ENCODE measurements around the gene H2BK1. TPM values are rescaled to one million over a fixed set of nuclear protein-coding genes. Genes with fewer than 3 reads are reported as not detected.
A peak's percentile ranks its signal among the peaks of the same experiment; 100 is the strongest.

Gene H2BK1
- total RNA-seq, 8 experiments from 2014 or later = 0.96 TPM; not detected in 7

GRCh38 chr7:151174246-151175046, 35.8 kb downstream of the H2BK1 start:
- 0 to 93% (median 53%) methylated on average over 1 to 15 of the region's 77 CpGs; no CpG with 5 or more reads in 7 of the 10 experiments for WGBS, 10 experiments
- Histone ChIP-seq H3K4me3 (no peak overlapping the region), H3K27ac (no peak overlapping the region), H3K4me1 (replicated peaks in 1 of 2) (no peaks in the 10 kb centered on the region)
- in situ Hi-C loops (cut with MboI; ENCODE audit: low pct_unique_long_range_greater_than_20kb in 2 of 9, low sequenced_read_pairs in 9 of 9, unreplicated experiment in 9 of 9) = loop anchor here in 1 of 9 experiments (10.0 kb wide), 1 partner anchor 50 kb away; no protein-coding TSS in a partner anchor
- peak in 2 of 8 experiments; percentile 33 to 54 for ATAC-seq (replicated peaks in 6 of 8)

GRCh38 chr7:151173386-151174245, 36.7 kb downstream of the H2BK1 start:
- ATAC-seq (replicated peaks in 6 of 8) = no peak
- Histone ChIP-seq H3K27ac (no peak overlapping the region), H3K4me3 (no peak overlapping the region), H3K4me1 (replicated peaks in 1 of 2) (no peaks in the 10 kb centered on the region)
- 0 to 100% (median 83%) methylated on average over 1 to 8 of the region's 43 CpGs; no CpG with 5 or more reads in 4 of the 10 experiments for WGBS, 10 experiments
- in situ Hi-C loops (cut with MboI; ENCODE audit: low pct_unique_long_range_greater_than_20kb in 2 of 9, low sequenced_read_pairs in 9 of 9, unreplicated experiment in 9 of 9) = loop anchor here in 1 of 9 experiments (10.0 kb wide), 1 partner anchor 49 kb away; no protein-coding TSS in a partner anchor

GRCh38 chr7:151172273-151173141, 37.8 kb downstream of the H2BK1 start:
- no peaks in the 10 kb centered on the region for H3K4me1 ChIP-seq (replicated peaks in 1 of 2)
- in situ Hi-C loops (cut with MboI; ENCODE audit: low pct_unique_long_range_greater_than_20kb in 2 of 9, low sequenced_read_pairs in 9 of 9, unreplicated experiment in 9 of 9) = loop anchor here in 1 of 9 experiments (10.0 kb wide), 1 partner anchor 48 kb away; no protein-coding TSS in a partner anchor

GRCh38 chr7:151168787-151169162, 41.5 kb downstream of the H2BK1 start:
- ATAC-seq (replicated peaks in 6 of 8) = no peak
- Histone ChIP-seq H3K4me1 (replicated peaks in 1 of 2) (peaks cover 4 to 5% of the 10 kb centered on the region in 2 donors), H3K27ac (no peak overlapping the region), H3K4me3 (no peak overlapping the region)
- WGBS, 10 experiments = 7 to 35% (median 26%) methylated on average over 1 to 9 of the region's 10 CpGs; no CpG with 5 or more reads in 2 of the 10 experiments
- in situ Hi-C loops (cut with MboI; ENCODE audit: low pct_unique_long_range_greater_than_20kb in 2 of 9, low sequenced_read_pairs in 9 of 9, unreplicated experiment in 9 of 9) = no loop called here

More at GRCh38 chr7:151172273-151173141, 37.8 kb downstream of the H2BK1 start:
- peak; percentile 11 to 81 (median 48) for ATAC-seq (replicated peaks in 6 of 8)
- Histone ChIP-seq H3K4me3 (no peak overlapping the region), H3K27ac (no peak overlapping the region)
- WGBS, 10 experiments = 0 to 100% (median 31%) methylated on average over 1 to 20 of the region's 42 CpGs; no CpG with 5 or more reads in 2 of the 10 experiments

DNA sequence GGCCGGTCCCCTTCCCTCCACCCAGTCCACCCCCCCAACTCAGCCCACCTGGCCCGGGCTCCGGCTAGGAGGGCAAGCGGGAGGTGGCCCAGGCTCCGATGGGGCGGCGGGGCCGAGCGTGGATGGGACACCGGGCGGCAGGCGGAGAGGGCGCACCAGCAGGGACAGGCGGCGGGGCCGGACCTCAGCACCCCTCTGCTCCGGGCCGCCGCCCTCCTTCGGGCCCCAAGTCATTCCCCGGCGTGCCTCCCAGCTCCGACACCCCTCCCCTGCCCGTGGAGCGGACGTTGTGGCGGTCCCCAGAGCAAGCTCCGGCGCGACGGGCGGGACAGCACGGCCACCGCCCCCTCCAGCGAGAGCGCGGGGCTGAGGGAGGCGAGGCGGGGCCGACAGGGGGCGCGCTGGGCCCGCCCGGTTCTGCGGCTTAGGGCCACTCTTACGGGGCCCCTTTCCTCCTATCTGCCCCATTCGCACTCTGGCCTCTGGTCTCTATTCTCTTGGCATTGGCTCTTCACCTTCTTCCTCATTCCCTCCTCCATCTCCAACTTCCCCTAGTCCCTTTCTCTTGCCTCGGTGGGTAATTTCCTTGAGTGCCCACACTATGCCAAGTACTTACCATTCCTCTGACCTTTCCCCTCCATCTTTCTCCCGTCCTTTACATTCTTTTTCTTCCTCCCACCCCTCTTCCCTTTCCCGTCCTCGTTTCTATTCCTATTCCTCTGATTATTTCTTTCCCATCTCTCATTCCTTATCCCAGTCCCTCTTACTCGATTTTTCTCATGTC, 42.1 kb downstream of the H2BK1 start:
- Histone ChIP-seq H3K27ac (no peak overlapping the region), H3K4me3 (peak overlapping the region; percentile 36 to 50 (median 49)), H3K4me1 (replicated peaks in 1 of 2) (peaks cover 4 to 5% of the 10 kb centered on the region in 2 donors)
- in situ Hi-C loops (cut with MboI; ENCODE audit: low pct_unique_long_range_greater_than_20kb in 2 of 9, low sequenced_read_pairs in 9 of 9, unreplicated experiment in 9 of 9) = no loop called here
- 1 to 25% (median 8%) methylated on average over 2 to 13 of the region's 52 CpGs; no CpG with 5 or more reads in 1 of the 10 experiments for WGBS, 10 experiments
- ATAC-seq (replicated peaks in 6 of 8) = peak; percentile 42 to 72 (median 66)

DNA sequence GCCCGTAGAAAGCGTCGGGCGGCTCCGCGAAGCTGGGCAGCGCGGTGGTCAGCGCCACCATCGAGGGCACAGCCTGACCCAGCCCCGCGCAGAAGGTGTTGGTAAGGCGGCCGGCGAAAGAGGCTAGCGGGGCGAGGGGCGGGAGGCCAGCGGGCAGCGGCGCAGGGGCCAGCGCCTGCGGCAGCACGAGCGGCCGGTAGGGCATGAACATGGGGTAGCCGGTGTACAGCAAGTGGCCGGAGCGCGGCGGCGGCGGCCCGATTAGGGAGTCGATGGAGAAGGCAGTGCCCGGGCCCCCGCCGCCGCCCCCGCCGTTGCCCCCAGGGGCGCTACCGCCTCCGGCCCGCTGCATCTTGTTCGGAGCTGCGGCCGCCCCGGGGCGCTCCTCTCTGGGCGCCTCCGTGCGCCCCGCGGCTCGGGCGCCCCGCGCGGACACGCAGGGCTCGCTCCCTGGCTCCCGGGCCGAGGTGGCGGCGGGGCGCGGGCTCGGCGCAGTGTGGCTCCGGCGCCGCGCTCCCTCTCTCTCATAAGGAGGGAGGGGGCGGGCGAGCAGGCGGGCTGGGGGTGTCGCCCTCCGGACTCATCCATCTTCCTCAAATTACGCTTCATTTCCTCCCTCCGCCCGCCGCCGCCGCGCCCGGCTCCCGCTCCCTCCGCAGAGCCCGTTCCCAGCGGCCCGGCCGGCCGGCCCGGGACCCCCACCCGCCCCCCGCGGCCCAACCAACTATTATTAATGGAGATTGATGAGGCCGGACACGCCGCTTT, 42.9 kb downstream of the H2BK1 start, which contains the start of gene GBX1:
TSS of gene GBX1 (minus strand) at position 498 of the 765 bp plus-strand sequence. CDS start at position 352, 146 bp downstream.
- in situ Hi-C loops (cut with MboI; ENCODE audit: low pct_unique_long_range_greater_than_20kb in 2 of 9, low sequenced_read_pairs in 9 of 9, unreplicated experiment in 9 of 9) = no loop called here
- H3K27ac ChIP-seq = no peak within 1 kb of the TSS
- no CpG with 5 or more reads among the region's 101 CpGs for WGBS, 10 experiments
- H3K4me3 ChIP-seq = peak within 1 kb of the TSS; percentile 36 to 50 (median 49)
- peaks cover 4 to 5% of the 10 kb centered on the region in 2 donors for H3K4me1 ChIP-seq (replicated peaks in 1 of 2)
- ATAC-seq (replicated peaks in 6 of 8) = peak; percentile 53 to 94 (median 90)

- 0 to 100% (median 29%) methylated on average over 1 to 7 of the region's 31 CpGs; no CpG with 5 or more reads in 4 of the 10 experiments for WGBS, 10 experiments
- in situ Hi-C loops (cut with MboI; ENCODE audit: low pct_unique_long_range_greater_than_20kb in 2 of 9, low sequenced_read_pairs in 9 of 9, unreplicated experiment in 9 of 9) = no loop called here
Measured at GRCh38 chr7:151166629-151167196, 43.6 kb downstream of the H2BK1 start.

DNA sequence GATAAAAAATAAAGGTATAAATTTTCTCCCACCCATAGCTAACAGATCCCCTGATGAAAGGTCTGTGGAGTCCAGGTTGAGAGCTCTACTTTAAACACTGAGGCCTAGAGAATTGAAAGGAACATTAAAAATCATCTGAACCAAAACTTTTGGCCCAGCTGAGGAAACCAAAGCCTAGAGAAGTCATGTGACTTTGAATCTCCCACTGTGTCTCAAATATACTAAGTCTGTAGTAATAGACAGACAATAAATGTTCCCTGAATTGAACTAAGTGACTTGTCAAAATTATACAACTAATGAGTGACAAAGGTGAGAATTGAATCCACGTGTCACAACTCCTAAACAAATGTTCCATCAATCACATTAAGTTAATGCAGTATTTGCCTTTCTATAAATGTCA, 48.5 kb downstream of the H2BK1 start:
- ATAC-seq (replicated peaks in 6 of 8) = no peak
- in situ Hi-C loops (cut with MboI; ENCODE audit: low pct_unique_long_range_greater_than_20kb in 2 of 9, low sequenced_read_pairs in 9 of 9, unreplicated experiment in 9 of 9) = no loop called here
- Histone ChIP-seq H3K4me1 (replicated peaks in 1 of 2) (peaks cover 3 to 4% of the 10 kb centered on the region in 2 donors), H3K4me3 (no peak overlapping the region), H3K27ac (no peak overlapping the region)
- WGBS, 10 experiments = 0 to 64% (median 56%) methylated on average over 1 of the region's 1 CpG; no CpG with 5 or more reads in 3 of the 10 experiments

More at GRCh38 chr7:151166629-151167196, 43.6 kb downstream of the H2BK1 start:
- no peak overlapping the region for H3K27ac ChIP-seq
- ATAC-seq (replicated peaks in 6 of 8) = no peak
- H3K4me1 ChIP-seq (replicated peaks in 1 of 2) = peaks cover 4 to 5% of the 10 kb centered on the region in 2 donors
- peak overlapping the region; percentile 36 to 50 (median 49) for H3K4me3 ChIP-seq

Measured in motor neuron (in vitro differentiated cells).